Measurements from ENCODE around the gene CCDC78. TPM values are rescaled to one million over a fixed set of nuclear protein-coding genes. Genes with fewer than 3 reads are reported as not detected.

Gene CCDC78
- total RNA-seq, 4 donors from 2014 or later, result 0.13 TPM; not detected in 3

DNA sequence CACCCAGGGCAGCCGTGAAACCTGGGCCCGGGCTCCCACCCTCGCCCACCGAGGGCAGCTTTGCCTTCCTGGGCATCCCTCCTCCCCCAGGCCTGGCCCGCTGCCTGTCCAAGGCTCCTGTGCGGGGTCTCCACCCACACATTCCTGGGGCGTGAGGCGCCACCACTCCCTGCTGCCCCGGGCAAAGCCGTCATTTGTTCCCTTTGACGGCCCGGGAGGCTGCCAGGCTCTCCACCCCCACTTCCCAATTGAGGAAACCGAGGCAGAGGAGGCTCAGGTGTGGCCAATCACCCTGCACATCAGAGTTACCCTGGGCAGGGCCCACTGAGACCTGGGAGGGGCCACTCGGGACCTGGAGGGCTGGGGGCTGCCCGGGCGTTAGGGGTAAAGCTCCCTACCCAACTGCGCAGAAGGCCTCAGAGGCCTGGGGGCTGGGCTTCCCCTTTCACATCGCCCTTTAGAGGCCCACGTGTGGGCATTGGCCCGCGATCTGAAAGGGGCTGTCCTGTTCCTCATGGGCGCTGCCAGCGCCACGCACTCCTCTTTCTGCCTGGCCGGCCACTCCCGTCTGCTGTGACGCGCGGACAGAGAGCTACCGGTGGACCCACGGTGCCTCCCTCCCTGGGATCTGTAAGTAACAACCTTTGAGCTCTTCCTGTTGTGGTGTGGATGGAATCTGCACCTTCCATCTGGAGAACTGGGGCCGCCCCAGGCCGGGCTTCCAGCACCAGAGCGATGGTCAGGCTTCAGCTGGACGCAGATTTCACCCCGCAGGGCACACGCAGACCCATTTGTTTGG lies 34.5 kb upstream of the CCDC78 start, which contains the start of gene MSLN:
Gene MSLN, plus strand, starts transcription at position 190 of the 799 bp plus-strand sequence. CDS start 1,947 bp downstream, outside the sequence.
- no peaks in the 10 kb centered on the region for H3K9me3 ChIP-seq
- H3K4me1 ChIP-seq, result no peaks in the 10 kb centered on the region
- no peak within 1 kb of the TSS for H3K4me3 ChIP-seq
- H3K27me3 ChIP-seq, result peaks cover 57% of the 10 kb centered on the region
- no peak for TF ChIP-seq POLR2AphosphoS5 (IDR thresholded peaks at IDR 0.05)
- TF ChIP-seq, protein P1, sequence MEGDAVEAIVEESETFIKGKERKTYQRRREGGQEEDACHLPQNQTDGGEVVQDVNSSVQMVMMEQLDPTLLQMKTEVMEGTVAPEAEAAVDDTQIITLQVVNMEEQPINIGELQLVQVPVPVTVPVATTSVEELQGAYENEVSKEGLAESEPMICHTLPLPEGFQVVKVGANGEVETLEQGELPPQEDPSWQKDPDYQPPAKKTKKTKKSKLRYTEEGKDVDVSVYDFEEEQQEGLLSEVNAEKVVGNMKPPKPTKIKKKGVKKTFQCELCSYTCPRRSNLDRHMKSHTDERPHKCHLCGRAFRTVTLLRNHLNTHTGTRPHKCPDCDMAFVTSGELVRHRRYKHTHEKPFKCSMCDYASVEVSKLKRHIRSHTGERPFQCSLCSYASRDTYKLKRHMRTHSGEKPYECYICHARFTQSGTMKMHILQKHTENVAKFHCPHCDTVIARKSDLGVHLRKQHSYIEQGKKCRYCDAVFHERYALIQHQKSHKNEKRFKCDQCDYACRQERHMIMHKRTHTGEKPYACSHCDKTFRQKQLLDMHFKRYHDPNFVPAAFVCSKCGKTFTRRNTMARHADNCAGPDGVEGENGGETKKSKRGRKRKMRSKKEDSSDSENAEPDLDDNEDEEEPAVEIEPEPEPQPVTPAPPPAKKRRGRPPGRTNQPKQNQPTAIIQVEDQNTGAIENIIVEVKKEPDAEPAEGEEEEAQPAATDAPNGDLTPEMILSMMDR (IDR thresholded peaks at IDR 0.05), result no peak
- TF ChIP-seq POLR2A (IDR thresholded peaks at IDR 0.05), result no peak
- no peak for TF ChIP-seq EP300 (IDR thresholded peaks at IDR 0.05)
- ATAC-seq, result no peak
- H3K36me3 ChIP-seq, result no peaks in the 10 kb centered on the region
- WGBS, 2 donors (ENCODE audit: low coverage in 1 of 2), result 40 to 88% methylated on average over 1 to 10 of the region's 37 CpGs
- H3K27ac ChIP-seq, result no peak within 1 kb of the TSS

DNA sequence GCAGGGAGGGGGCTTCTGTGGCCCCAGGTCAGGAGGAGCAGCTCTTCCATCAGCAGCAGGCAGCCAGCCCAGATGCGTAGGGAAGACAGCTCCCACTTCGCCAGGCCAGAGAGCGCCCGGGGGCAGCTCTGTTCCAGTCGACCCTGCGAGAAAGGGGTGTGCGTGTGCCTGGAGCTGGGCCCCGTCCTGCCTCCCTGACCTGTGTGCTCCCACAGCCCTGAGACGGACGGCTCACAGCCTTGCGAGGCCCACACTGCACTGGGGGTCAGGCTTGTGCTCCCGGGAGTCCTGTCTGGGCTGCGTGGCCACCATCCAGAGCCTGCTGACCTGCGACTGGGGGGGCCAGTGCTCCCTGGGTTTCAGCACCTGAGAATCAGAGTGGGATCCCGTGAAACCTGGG lies 33.8 kb upstream of the CCDC78 start:
- no peak for ATAC-seq
- WGBS, 2 donors (ENCODE audit: low coverage in 1 of 2), result 53 to 80% methylated on average over 2 to 3 of the region's 15 CpGs

DNA sequence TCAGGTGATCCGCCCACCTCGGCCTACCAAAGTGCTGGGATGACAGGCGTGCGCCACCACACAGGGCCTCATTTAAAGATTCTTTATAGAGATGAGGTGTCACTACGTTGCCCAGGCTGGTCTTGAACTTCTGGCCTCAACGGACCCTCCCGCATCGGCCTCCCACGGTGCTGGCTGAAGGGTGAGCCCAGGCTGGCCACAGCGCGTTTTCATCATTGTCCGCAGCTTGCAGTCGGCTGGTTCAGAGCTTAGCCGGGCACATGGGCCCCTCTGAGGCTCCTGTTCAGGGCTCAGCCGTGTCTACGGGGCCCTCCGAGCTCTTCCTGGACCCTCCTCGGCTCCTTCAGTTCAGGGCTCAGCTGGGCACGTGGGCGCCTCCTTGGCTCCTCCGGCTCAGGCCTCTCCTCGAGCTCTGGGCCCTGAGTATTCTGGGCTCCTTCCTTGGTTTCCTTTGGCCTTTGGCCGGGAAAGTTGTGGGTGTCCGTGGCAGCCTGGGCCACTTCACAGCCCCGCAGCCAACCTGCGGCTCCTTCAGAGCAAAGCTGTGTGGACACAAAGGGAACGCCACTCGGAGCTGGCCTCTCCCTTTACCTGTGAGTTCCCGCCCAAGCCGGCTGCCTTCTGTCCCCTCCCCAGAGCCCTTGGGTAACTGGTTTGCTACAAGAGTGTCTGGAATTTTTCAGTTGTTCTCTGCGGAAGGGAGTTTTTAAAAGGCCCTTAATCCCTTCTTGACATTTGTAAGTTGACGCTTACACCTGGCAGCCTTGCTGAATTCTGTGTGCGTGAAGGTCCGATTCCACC lies 33.1 kb upstream of the CCDC78 start:
- TF ChIP-seq POLR2A (IDR thresholded peaks at IDR 0.05) (no peak), EP300 (IDR thresholded peaks at IDR 0.05) (no peak), POLR2AphosphoS5 (IDR thresholded peaks at IDR 0.05) (no peak)
- TF ChIP-seq, protein P1 (IDR thresholded peaks at IDR 0.05), result no peak
- Histone ChIP-seq H3K36me3 (no peaks in the 10 kb centered on the region), H3K4me3 (no peak overlapping the region), H3K9me3 (no peaks in the 10 kb centered on the region), H3K4me1 (no peaks in the 10 kb centered on the region), H3K27me3 (peaks cover 53% of the 10 kb centered on the region), H3K27ac (no peak overlapping the region)
- no peak for ATAC-seq
- 51% methylated on average over 4 of the region's 34 CpGs; no CpG with 5 or more reads in 1 of the 2 donors for WGBS, 2 donors (ENCODE audit: low coverage in 1 of 2)

More for the DNA sequence above, 33.8 kb upstream of the CCDC78 start:
- H3K4me1 ChIP-seq, result no peaks in the 10 kb centered on the region
- TF ChIP-seq POLR2A (IDR thresholded peaks at IDR 0.05), result no peak
- no peak for TF ChIP-seq POLR2AphosphoS5 (IDR thresholded peaks at IDR 0.05)
- TF ChIP-seq EP300 (IDR thresholded peaks at IDR 0.05), result no peak
- TF ChIP-seq, protein P1 (IDR thresholded peaks at IDR 0.05), result no peak
- H3K36me3 ChIP-seq, result no peaks in the 10 kb centered on the region
- no peak overlapping the region for H3K4me3 ChIP-seq
- H3K27me3 ChIP-seq, result peaks cover 53% of the 10 kb centered on the region
- H3K9me3 ChIP-seq, result no peaks in the 10 kb centered on the region
- no peak overlapping the region for H3K27ac ChIP-seq

DNA sequence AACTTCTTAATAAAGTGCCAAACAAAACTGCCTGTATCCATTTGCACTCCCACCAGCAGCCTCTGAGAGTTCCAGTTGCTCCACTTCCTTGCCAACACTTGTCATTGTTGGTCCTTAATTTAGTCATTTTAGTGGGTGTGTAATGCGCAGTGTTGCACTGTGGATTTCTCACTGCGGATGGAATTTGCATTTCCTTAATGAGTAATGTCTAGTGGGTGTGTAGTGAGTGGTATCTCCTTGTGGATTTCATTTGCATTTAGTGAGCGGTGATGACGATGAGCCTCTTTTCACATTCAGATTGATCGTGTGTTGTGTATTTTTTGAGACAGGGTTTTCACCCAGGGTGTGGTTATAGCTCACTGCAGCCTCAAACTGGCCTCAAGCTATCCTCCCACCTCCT lies 30.2 kb upstream of the CCDC78 start:
- H3K36me3 ChIP-seq, result no peaks in the 10 kb centered on the region

More for the DNA sequence above, 30.2 kb upstream of the CCDC78 start:
- TF ChIP-seq POLR2AphosphoS5 (IDR thresholded peaks at IDR 0.05), result no peak
- no peak for TF ChIP-seq POLR2A (IDR thresholded peaks at IDR 0.05)
- TF ChIP-seq, protein P1 (IDR thresholded peaks at IDR 0.05), result no peak
- TF ChIP-seq EP300 (IDR thresholded peaks at IDR 0.05), result no peak
- no peak for ATAC-seq
- 90 to 92% methylated on average over 5 of the region's 5 CpGs for WGBS, 2 donors (ENCODE audit: low coverage in 1 of 2)
- peaks cover 54% of the 10 kb centered on the region for H3K27me3 ChIP-seq
- H3K4me1 ChIP-seq, result no peaks in the 10 kb centered on the region
- H3K9me3 ChIP-seq, result no peaks in the 10 kb centered on the region
- no peak overlapping the region for H3K27ac ChIP-seq
- H3K4me3 ChIP-seq, result no peak overlapping the region
